Endothelial cell of umbilical vein (primary cell): Measurements from ENCODE around the gene IGSF9B. TPM values are rescaled to one million over a fixed set of nuclear protein-coding genes. Genes with fewer than 3 reads are reported as not detected.

Source experiments
- BruUV-seq: library from RNA; stranded (reverse); fragments of 400-500 nt; replicated peaks from 2 replicates; lab custom pipeline; 2021; lab: Mats Ljungman, UMichigan
- CTCF ChIA-PET: fragments of 300-600, 350-600 bp; sonication (Branson Sonifier 250); formaldehyde crosslinking; loops from one replicate; lab custom pipeline; 2021; ENCODE audit warnings: antibody characterized with exemption, inconsistent platforms; lab: Charles Lee
- POLR2A ChIA-PET: fragments of 300-600, 350-600 bp; sonication (Branson Sonifier 250); formaldehyde crosslinking; loops from one replicate; lab custom pipeline; 2021; ENCODE audit warnings: antibody characterized with exemption, inconsistent platforms; lab: Charles Lee
- DNase-seq: peaks from one replicate; pipeline ENCODE4 v3.0.0-alpha.2; 2011; ENCODE audit warnings: low read depth, low spot score
- FAIRE-seq: peaks from 2 replicates; lab custom pipeline; 2011; peaks lifted over from hg19 to GRCh38; lab: Jason Lieb, UNC
- H2AFZ ChIP-seq: 2 replicates; pipeline ENCODE4 v1.6.0; 2012; ENCODE audit warnings: low read depth, low read length, control low read depth, inconsistent platforms
- H3K27ac ChIP-seq: 2 replicates; pipeline ENCODE4 v1.5.1; 2011; ENCODE audit warnings: low read depth, mild to moderate bottlenecking, control low read depth, low read length, moderate library complexity; ENCODE audit not compliant: insufficient read depth
- H3K27me3 ChIP-seq, 2 experiments: 2 replicates each; pipeline versions ENCODE4 v1.6.0 to v1.6.1; 2011; ENCODE audit warnings: low read length in 2 of 2, mixed read lengths in 1 of 2; ENCODE audit not compliant: control insufficient read depth in 2 of 2, insufficient read depth in 2 of 2
- H3K36me3 ChIP-seq, 2 experiments: 2 replicates in 1 of 2; 3 replicates in 1 of 2; pipeline ENCODE4 v1.5.1; 2011; ENCODE audit warnings: low read length in 2 of 2, mild to moderate bottlenecking in 1 of 2, moderate library complexity in 1 of 2; ENCODE audit not compliant: control insufficient read depth in 2 of 2, insufficient read depth in 2 of 2; ENCODE audit errors: extremely low read depth in 1 of 2
- H3K4me1 ChIP-seq: 3 replicates; pipeline ENCODE4 v1.5.1; 2011; ENCODE audit warnings: mild to moderate bottlenecking, low read length; ENCODE audit not compliant: control insufficient read depth, insufficient read depth; ENCODE audit errors: extremely low read depth
- H3K4me2 ChIP-seq: 2 replicates; pipeline ENCODE4 v1.6.1; 2011; ENCODE audit warnings: low read length, control low read depth, mixed read lengths; ENCODE audit not compliant: insufficient read depth
- H3K4me3 ChIP-seq, 3 experiments: fragments of 200-600 bp in 1 of 3; sonication (generic), shearing (Covaris generic) in 1 of 3; replicated peaks in 1 of 3; 2 replicates each; pipeline ENCODE4 v1.5.1; 2011 to 2016; ENCODE audit warnings: control low read depth in 3 of 3, low read length in 3 of 3, mild to moderate bottlenecking in 2 of 3, inconsistent platforms in 1 of 3, low read depth in 1 of 3, moderate library complexity in 1 of 3; ENCODE audit not compliant: insufficient read depth in 1 of 3
- H3K79me2 ChIP-seq: 2 replicates; pipeline ENCODE4 v1.6.0; 2012; ENCODE audit warnings: low read length, inconsistent platforms; ENCODE audit not compliant: control insufficient read depth, insufficient read depth
- H3K9ac ChIP-seq: replicated peaks from 2 replicates; pipeline ENCODE3; 2011; ENCODE audit warnings: low read length, control low read depth; ENCODE audit not compliant: insufficient read depth; ENCODE audit errors: extremely low read depth
- H3K9me1 ChIP-seq: replicated peaks from 3 replicates; pipeline ENCODE4 v1.6.0; 2011; ENCODE audit warnings: mild to moderate bottlenecking, low read length; ENCODE audit not compliant: control insufficient read depth, insufficient read depth; ENCODE audit errors: extremely low read depth
- H3K9me3 ChIP-seq: replicated peaks from 2 replicates; pipeline ENCODE4 v1.5.1; 2012; ENCODE audit warnings: low read length, inconsistent platforms; ENCODE audit not compliant: control insufficient read depth, insufficient read depth
- H4K20me1 ChIP-seq: replicated peaks from 2 replicates; pipeline ENCODE3; 2011; ENCODE audit warnings: mild to moderate bottlenecking, low read length; ENCODE audit not compliant: control insufficient read depth, insufficient read depth; ENCODE audit errors: extremely low read depth
- CTCF ChIP-seq, 2 donors: IDR thresholded peaks; 1 replicate in 1 of 2; 2 replicates in 1 of 2; pipeline ENCODE4 v1.5.1; 2011; ENCODE audit warnings: low read length in 2 of 2, mild to moderate bottlenecking in 2 of 2, moderate library complexity in 2 of 2, control low read depth in 1 of 2, inconsistent platforms in 1 of 2, low read depth in 1 of 2; ENCODE audit not compliant: insufficient read depth in 1 of 2; ENCODE audit errors: extremely low read depth in 1 of 2
- EZH2 ChIP-seq: IDR thresholded peaks from 2 replicates; pipeline ENCODE4 v1.6.1; 2012; ENCODE audit warnings: borderline replicate concordance, low read depth, mild to moderate bottlenecking, moderate library complexity, low read length, inconsistent platforms; ENCODE audit not compliant: severe bottlenecking
- FOS ChIP-seq: IDR thresholded peaks from 2 replicates; pipeline ENCODE4 v1.6.1; 2011; ENCODE audit warnings: mild to moderate bottlenecking, low read length, moderate library complexity, borderline replicate concordance; ENCODE audit not compliant: insufficient read depth
- GATA2 ChIP-seq: IDR thresholded peaks from 2 replicates; pipeline ENCODE4 v1.7.0; 2011; ENCODE audit warnings: low read depth, mild to moderate bottlenecking, moderate library complexity, mixed read lengths, low read length; ENCODE audit not compliant: insufficient read length, insufficient read depth
- JUN ChIP-seq: IDR thresholded peaks from 2 replicates; pipeline ENCODE4 v1.6.1; 2011; ENCODE audit warnings: borderline replicate concordance, low read depth; ENCODE audit not compliant: insufficient read length, insufficient read depth
- MAX ChIP-seq: IDR thresholded peaks from 2 replicates; pipeline ENCODE4 v1.6.1; 2011; ENCODE audit not compliant: insufficient read depth, insufficient read length
- MYC ChIP-seq: IDR thresholded peaks from one replicate; pipeline ENCODE4 v1.6.1; 2011; ENCODE audit warnings: mild to moderate bottlenecking, low read depth, low read length
- POLR2AphosphoS5 ChIP-seq: IDR thresholded peaks from 2 replicates; pipeline ENCODE4 v1.6.1; 2012; ENCODE audit warnings: low read depth, mild to moderate bottlenecking, control low read depth, low read length, moderate library complexity; ENCODE audit not compliant: insufficient read depth
- dilution Hi-C: fragments of 300-500 bp; cut with MboI; formaldehyde crosslinking; loops from one replicate; pipeline ENCODE4 v1.15.0; 2019; ENCODE audit warnings: low sequenced_read_pairs; ENCODE audit not compliant: extremely low pct_ligation_motif_present
- intact Hi-C: fragments of 100-400 bp; cut with micrococcal nuclease; formaldehyde crosslinking; loops from one replicate; pipeline ENCODE4 v1.10.0; 2022
- polyA plus RNA-seq, 4 experiments: library from polyadenylated mRNA; depleted of rRNA in 3 of 4; stranded (reverse) in 3 of 4; unstranded in 1 of 4; fragments of >200 nt; gene quantifications; 2 replicates each; pipeline versions ENCODE4 v1.2.1 to v1.2.3, GENCODE V29; 2011 to 2012; ENCODE audit warnings: missing spikeins in 1 of 4
- total RNA-seq: library from RNA; stranded (reverse); gene quantifications from 2 replicates; pipeline ENCODE4 v1.2.3, GENCODE V29; 2021

The IGSF9B gene
- total and polyA plus RNA-seq, 2 donors (not counting 3 experiments of a cell fraction or from before 2014, with no cell fraction given), result 0.15 to 0.18 TPM

- Histone ChIP-seq H3K4me3 (no peak overlapping the region), H3K4me2 (no peak overlapping the region), H2AFZ (no peak overlapping the region), H4K20me1 (no peaks in the 10 kb centered on the region), H3K9me3 (no peaks in the 10 kb centered on the region), H3K27ac (no peak overlapping the region), H3K79me2 (no peaks in the 10 kb centered on the region), H3K36me3 (no peaks in the 10 kb centered on the region), H3K4me1 (no peaks in the 10 kb centered on the region), H3K9ac (no peak overlapping the region), H3K9me1 (no peaks in the 10 kb centered on the region), H3K27me3 (peaks cover 35 to 42% of the 10 kb centered on the region in 2 experiments)
- TF ChIP-seq MYC (no peak), EZH2 (peak; percentile 96), CTCF (IDR thresholded peaks at IDR 0.05; ENCODE audit: extremely low read depth in 1 of 2, insufficient read depth in 1 of 2, low read depth in 1 of 2, low read length in 2 of 2) (no peak), MAX (no peak), FOS (no peak), POLR2AphosphoS5 (no peak), GATA2 (no peak), JUN (no peak)
- dilution Hi-C loops, result no loop called here
- intact Hi-C loops, result no loop called here
- POLR2A ChIA-PET, result no interaction called here
- CTCF ChIA-PET, result interaction anchor here (0.9 kb wide), 1 partner anchor 79 kb away, joined by 3 read pairs; no protein-coding TSS in a partner anchor
- no TSS peak for BruUV-seq
- FAIRE-seq (no peak), DNase-seq (no peak)
Observed at GRCh38 chr11:133955081-133955891, 1.5 kb downstream of the IGSF9B start.
